ENCODE data around the gene SPEM2. TPM values are rescaled to one million over a fixed set of nuclear protein-coding genes. Genes with fewer than 3 reads are reported as not detected.
A peak's percentile ranks its signal among the peaks of the same experiment; 100 is the strongest.

SPEM2 gene
- under 1 TPM in 3 of 8 experiments, not detected in 5; 0.24 to 0.43 (median 0.40) TPM for total RNA-seq

- WGBS, 10 experiments = 73 to 100% (median 88%) methylated on average over 2 to 3 of the region's 7 CpGs; no CpG with 5 or more reads in 6 of the 10 experiments
- Histone ChIP-seq H3K4me3 (no peak within 1 kb of the TSS), H3K27ac (no peak within 1 kb of the TSS), H3K4me1 (replicated peaks in 1 of 2) (peaks cover 5 to 14% of the 10 kb centered on the region in 2 donors)
- in situ Hi-C loops (cut with MboI; ENCODE audit: low pct_unique_long_range_greater_than_20kb in 2 of 9, low sequenced_read_pairs in 9 of 9, unreplicated experiment in 9 of 9) = no loop called here
- no peak for ATAC-seq (replicated peaks in 6 of 8)
Observed at GRCh38 chr17:7425316-7425715, at the start of gene SPEM2. SPEM2 (plus strand) TSS chr17:7425616; CDS start chr17:7425689, 73 bp downstream.

GRCh38 chr17:7379134-7379533 lies 46.3 kb upstream of the SPEM2 start:
- Histone ChIP-seq H3K4me1 (replicated peaks in 1 of 2) (peaks cover 4 to 7% of the 10 kb centered on the region in 2 donors), H3K4me3 (no peak overlapping the region), H3K27ac (no peak overlapping the region)
- ATAC-seq (replicated peaks in 6 of 8) = no peak
- in situ Hi-C loops (cut with MboI; ENCODE audit: low pct_unique_long_range_greater_than_20kb in 2 of 9, low sequenced_read_pairs in 9 of 9, unreplicated experiment in 9 of 9) = no loop called here
- 67 to 100% (median 88%) methylated on average over 1 to 3 of the region's 3 CpGs for WGBS, 10 experiments

GRCh38 chr17:7380321-7380720 lies 45.1 kb upstream of the SPEM2 start:
- H3K4me1 ChIP-seq (replicated peaks in 1 of 2) = peaks cover 10 to 15% of the 10 kb centered on the region in 2 donors
- peak in 4 of 8 experiments; percentile 2 to 77 (median 56) for ATAC-seq (replicated peaks in 6 of 8)
- H3K4me3 ChIP-seq = no peak overlapping the region
- 0 to 82% (median 32%) methylated on average over 2 to 7 of the region's 7 CpGs; no CpG with 5 or more reads in 5 of the 10 experiments for WGBS, 10 experiments
- H3K27ac ChIP-seq = no peak overlapping the region
- in situ Hi-C loops (cut with MboI; ENCODE audit: low pct_unique_long_range_greater_than_20kb in 2 of 9, low sequenced_read_pairs in 9 of 9, unreplicated experiment in 9 of 9) = no loop called here

- WGBS, 10 experiments = 0 to 60% (median 6%) methylated on average over 1 to 17 of the region's 52 CpGs; no CpG with 5 or more reads in 6 of the 10 experiments
- H3K4me3 ChIP-seq = peak within 1 kb of the TSS in 2 of 5 donors; percentile 7 to 8
Observed at GRCh38 chr17:7380855-7381683, 44.3 kb upstream of the SPEM2 start, which contains the start of gene TNK1. TNK1 (plus strand) TSS chr17:7381089; CDS start chr17:7382927, 1,838 bp downstream.

GRCh38 chr17:7382901-7383300 lies 42.5 kb upstream of the SPEM2 start:
- in situ Hi-C loops (cut with MboI; ENCODE audit: low pct_unique_long_range_greater_than_20kb in 2 of 9, low sequenced_read_pairs in 9 of 9, unreplicated experiment in 9 of 9) = no loop called here
- peaks cover 10 to 15% of the 10 kb centered on the region in 2 donors for H3K4me1 ChIP-seq (replicated peaks in 1 of 2)
- WGBS, 10 experiments = 20 to 100% (median 83%) methylated on average over 1 to 4 of the region's 10 CpGs; no CpG with 5 or more reads in 4 of the 10 experiments
- no peak overlapping the region for H3K4me3 ChIP-seq
- no peak overlapping the region for H3K27ac ChIP-seq
- no peak for ATAC-seq (replicated peaks in 6 of 8)

More at GRCh38 chr17:7380855-7381683, 44.3 kb upstream of the SPEM2 start, which contains the start of gene TNK1:
- Histone ChIP-seq H3K4me1 (replicated peaks in 1 of 2) (peaks cover 10 to 15% of the 10 kb centered on the region in 2 donors), H3K27ac (no peak within 1 kb of the TSS)
- ATAC-seq (replicated peaks in 6 of 8) = peak in 4 of 8 experiments; percentile 2 to 70 (median 47)
- in situ Hi-C loops (cut with MboI; ENCODE audit: low pct_unique_long_range_greater_than_20kb in 2 of 9, low sequenced_read_pairs in 9 of 9, unreplicated experiment in 9 of 9) = no loop called here

- H3K27ac ChIP-seq = no peak overlapping the region
- no peak for ATAC-seq (replicated peaks in 6 of 8)
- no peak overlapping the region for H3K4me3 ChIP-seq
- no CpG with 5 or more reads among the region's 11 CpGs for WGBS, 10 experiments
- in situ Hi-C loops (cut with MboI; ENCODE audit: low pct_unique_long_range_greater_than_20kb in 2 of 9, low sequenced_read_pairs in 9 of 9, unreplicated experiment in 9 of 9) = no loop called here
- peaks cover 10 to 15% of the 10 kb centered on the region in 2 donors for H3K4me1 ChIP-seq (replicated peaks in 1 of 2)
Observed at GRCh38 chr17:7383371-7383741, 42.1 kb upstream of the SPEM2 start.

- peak in 7 of 8 experiments; percentile 75 to 97 (median 94) for ATAC-seq (replicated peaks in 6 of 8)
- no peak overlapping the region for H3K27ac ChIP-seq
- in situ Hi-C loops (cut with MboI; ENCODE audit: low pct_unique_long_range_greater_than_20kb in 2 of 9, low sequenced_read_pairs in 9 of 9, unreplicated experiment in 9 of 9) = no loop called here
- H3K4me3 ChIP-seq = peak overlapping the region; percentile 16 to 29 (median 23)
- H3K4me1 ChIP-seq (replicated peaks in 1 of 2) = peaks cover 10 to 15% of the 10 kb centered on the region in 2 donors
- WGBS, 10 experiments = 19% methylated on average over 9 of the region's 65 CpGs; no CpG with 5 or more reads in 9 of the 10 experiments
Observed at GRCh38 chr17:7383742-7384488, 41.5 kb upstream of the SPEM2 start.

GRCh38 chr17:7384489-7385081 lies 40.8 kb upstream of the SPEM2 start:
- in situ Hi-C loops (cut with MboI; ENCODE audit: low pct_unique_long_range_greater_than_20kb in 2 of 9, low sequenced_read_pairs in 9 of 9, unreplicated experiment in 9 of 9) = no loop called here
- 50 to 92% methylated on average over 2 to 5 of the region's 23 CpGs; no CpG with 5 or more reads in 8 of the 10 experiments for WGBS, 10 experiments
- ATAC-seq (replicated peaks in 6 of 8) = peak in 2 of 8 experiments; percentile 4 to 7
- Histone ChIP-seq H3K4me3 (peak overlapping the region; percentile 16 to 29 (median 23)), H3K4me1 (replicated peaks in 1 of 2) (peaks cover 10 to 15% of the 10 kb centered on the region in 2 donors), H3K27ac (no peak overlapping the region)

GRCh38 chr17:7388856-7389255 lies 36.6 kb upstream of the SPEM2 start:
- peaks cover 14 to 16% of the 10 kb centered on the region in 2 donors for H3K4me1 ChIP-seq (replicated peaks in 1 of 2)
- no peak for ATAC-seq (replicated peaks in 6 of 8)
- in situ Hi-C loops (cut with MboI; ENCODE audit: low pct_unique_long_range_greater_than_20kb in 2 of 9, low sequenced_read_pairs in 9 of 9, unreplicated experiment in 9 of 9) = no loop called here
- no peak overlapping the region for H3K27ac ChIP-seq
- 80 to 93% (median 89%) methylated on average over 3 to 4 of the region's 10 CpGs; no CpG with 5 or more reads in 6 of the 10 experiments for WGBS, 10 experiments
- no peak overlapping the region for H3K4me3 ChIP-seq

- in situ Hi-C loops (cut with MboI; ENCODE audit: low pct_unique_long_range_greater_than_20kb in 2 of 9, low sequenced_read_pairs in 9 of 9, unreplicated experiment in 9 of 9) = no loop called here
- Histone ChIP-seq H3K27ac (no peak overlapping the region), H3K4me1 (replicated peaks in 1 of 2) (peaks cover 11 to 12% of the 10 kb centered on the region in 2 donors), H3K4me3 (no peak overlapping the region)
- no peak for ATAC-seq (replicated peaks in 6 of 8)
- WGBS, 10 experiments = 55 to 100% (median 70%) methylated on average over 2 to 6 of the region's 19 CpGs; no CpG with 5 or more reads in 5 of the 10 experiments
Observed at GRCh38 chr17:7389924-7390910, 35.2 kb upstream of the SPEM2 start.

GRCh38 chr17:7391307-7391706 lies 34.1 kb upstream of the SPEM2 start:
- H3K27ac ChIP-seq = no peak overlapping the region
- 62 to 100% (median 85%) methylated on average over 2 of the region's 2 CpGs; no CpG with 5 or more reads in 5 of the 10 experiments for WGBS, 10 experiments
- H3K4me1 ChIP-seq (replicated peaks in 1 of 2) = peaks cover 14 to 15% of the 10 kb centered on the region in 2 donors
- ATAC-seq (replicated peaks in 6 of 8) = no peak
- in situ Hi-C loops (cut with MboI; ENCODE audit: low pct_unique_long_range_greater_than_20kb in 2 of 9, low sequenced_read_pairs in 9 of 9, unreplicated experiment in 9 of 9) = no loop called here
- no peak overlapping the region for H3K4me3 ChIP-seq

All from motor neuron (in vitro differentiated cells).